IMR-90 (cell line): ENCODE measurements around the gene IER3. TPM values are rescaled to one million over a fixed set of nuclear protein-coding genes. Genes with fewer than 3 reads are reported as not detected.

Experiments used
- ATAC-seq: fragments of 200-7000 bp; cut with Tn5 transposase; 2 replicates; pipeline ENCODE4 v1.9.1; 2020; ENCODE audit warnings: low read depth, mild to moderate bottlenecking, moderate library complexity
- BruUV-seq: library from RNA; stranded (reverse); fragments of 400-500 nt; replicated peaks from 2 replicates; lab custom pipeline; 2021; lab: Mats Ljungman, UMichigan
- CTCF ChIA-PET: fragments of 300-600 bp; formaldehyde crosslinking; extraction: SDS; loops from one replicate; lab custom pipeline; 2021; ENCODE audit warnings: antibody characterized with exemption; lab: Yijun Ruan, JAX
- POLR2A ChIA-PET: fragments of 300-600 bp; sonication (Branson Sonifier 250); formaldehyde crosslinking; loops from one replicate; lab custom pipeline; 2022; ENCODE audit warnings: antibody characterized with exemption; ENCODE audit not compliant: unreplicated experiment; lab: Charles Lee
- DNase-seq: peaks from one replicate; pipeline ENCODE4 v3.0.0; 2013
- H2AFZ ChIP-seq: replicated peaks from 2 replicates; pipeline ENCODE3; 2013; ENCODE audit warnings: low read length, mild to moderate bottlenecking; ENCODE audit not compliant: poor library complexity
- H2AK5ac ChIP-seq: 2 replicates; pipeline ENCODE4 v1.6.1; 2013; ENCODE audit warnings: low read depth, low read length, inconsistent platforms
- H2AK9ac ChIP-seq: replicated peaks from 2 replicates; pipeline ENCODE3; 2013; ENCODE audit warnings: mild to moderate bottlenecking, low read depth, low read length, moderate library complexity; ENCODE audit not compliant: poor library complexity
- H2BK120ac ChIP-seq: 2 replicates; pipeline ENCODE4 v1.6.1; 2013; ENCODE audit warnings: low read depth, low read length, inconsistent platforms
- H2BK15ac ChIP-seq: 3 replicates; pipeline ENCODE4 v1.6.1; 2013; ENCODE audit warnings: low read depth, low read length, inconsistent platforms
- H2BK20ac ChIP-seq: 2 replicates; pipeline ENCODE4 v1.6.1; 2013; ENCODE audit warnings: low read depth, mild to moderate bottlenecking, inconsistent platforms, low read length, moderate library complexity
- H2BK5ac ChIP-seq: 2 replicates; pipeline ENCODE4 v1.6.1; 2013; ENCODE audit warnings: mild to moderate bottlenecking, low read depth, low read length, inconsistent platforms; ENCODE audit not compliant: poor library complexity, severe bottlenecking
- H3K14ac ChIP-seq: replicated peaks from 2 replicates; pipeline ENCODE4 v1.6.1; 2013; ENCODE audit warnings: low read depth, low read length, inconsistent platforms
- H3K18ac ChIP-seq: 2 replicates; pipeline ENCODE4 v1.6.1; 2013; ENCODE audit warnings: low read depth, low read length, control low read depth
- H3K23ac ChIP-seq: 2 replicates; pipeline ENCODE4 v1.6.1; 2013; ENCODE audit warnings: low read depth, low read length, inconsistent platforms
- H3K27ac ChIP-seq: 2 replicates; pipeline ENCODE4 v1.5.1; 2013; ENCODE audit warnings: mild to moderate bottlenecking, control low read depth, low read length; ENCODE audit not compliant: insufficient read depth
- H3K27me3 ChIP-seq: 2 replicates; pipeline ENCODE4 v1.6.1; 2013; ENCODE audit warnings: low read length; ENCODE audit not compliant: control insufficient read depth, insufficient read depth
- H3K36me3 ChIP-seq: 2 replicates; pipeline ENCODE4 v1.6.1; 2013; ENCODE audit warnings: low read length, mixed read lengths; ENCODE audit not compliant: control insufficient read depth, insufficient read depth
- H3K4ac ChIP-seq: 2 replicates; pipeline ENCODE4 v1.6.1; 2013; ENCODE audit warnings: low read depth, low read length, inconsistent platforms
- H3K4me1 ChIP-seq: 2 replicates; pipeline ENCODE4 v1.6.1; 2013; ENCODE audit warnings: low read length, mixed read lengths; ENCODE audit not compliant: control insufficient read depth, insufficient read depth
- H3K4me2 ChIP-seq: 2 replicates; pipeline ENCODE4 v1.6.1; 2013; ENCODE audit warnings: low read depth, mild to moderate bottlenecking, control low read depth, low read length, moderate library complexity
- H3K4me3 ChIP-seq: 2 replicates; pipeline ENCODE4 v1.5.1; 2013; ENCODE audit warnings: low read depth, mild to moderate bottlenecking, control low read depth, low read length, moderate library complexity; ENCODE audit not compliant: insufficient read depth
- H3K56ac ChIP-seq: 2 replicates; pipeline ENCODE4 v1.6.1; 2013; ENCODE audit warnings: low read length, inconsistent platforms; ENCODE audit not compliant: insufficient read depth; ENCODE audit errors: extremely low read depth
- H3K79me1 ChIP-seq, 2 experiments: 2 replicates each; pipeline ENCODE4 v1.6.1; 2013; ENCODE audit warnings: low read length in 2 of 2, inconsistent platforms in 1 of 2, low read depth in 1 of 2
- H3K9ac ChIP-seq: 2 replicates; pipeline ENCODE4 v1.6.1; 2013; ENCODE audit warnings: low read depth, low read length, control low read depth
- H3K9me1 ChIP-seq: 2 replicates; pipeline ENCODE4 v1.6.1; 2013; ENCODE audit warnings: low read length, inconsistent platforms; ENCODE audit not compliant: insufficient read depth
- H3K9me3 ChIP-seq: 2 replicates; pipeline ENCODE4 v1.6.1; 2013; ENCODE audit warnings: low read length; ENCODE audit not compliant: control insufficient read depth, insufficient read depth
- H4K20me1 ChIP-seq: 2 replicates; pipeline ENCODE4 v1.6.1; 2013; ENCODE audit warnings: low read length, inconsistent platforms; ENCODE audit not compliant: insufficient read depth
- H4K5ac ChIP-seq: 2 replicates; pipeline ENCODE4 v1.6.1; 2013; ENCODE audit warnings: mild to moderate bottlenecking, low read depth, low read length, control low read depth
- H4K8ac ChIP-seq, 2 experiments: 2 replicates each; pipeline ENCODE4 v1.6.1; 2013; ENCODE audit warnings: low read depth in 2 of 2, low read length in 2 of 2, control low read depth in 1 of 2, inconsistent platforms in 1 of 2
- H4K91ac ChIP-seq: 2 replicates; pipeline ENCODE4 v1.6.1; 2013; ENCODE audit warnings: low read depth, low read length, inconsistent platforms; ENCODE audit not compliant: insufficient read depth
- BHLHE40 ChIP-seq: fragments of 150-350 bp; IDR thresholded peaks from 2 replicates; pipeline ENCODE4 v1.6.1; 2016; ENCODE audit warnings: mild to moderate bottlenecking, low read depth, low read length
- CEBPB ChIP-seq: IDR thresholded peaks from 2 replicates; pipeline ENCODE4 v1.6.1; 2012; ENCODE audit warnings: low read depth, low read length, improper control_type of control experiment
- CHD1 ChIP-seq: IDR thresholded peaks from 2 replicates; pipeline ENCODE4 v1.6.1; 2012; ENCODE audit warnings: low read depth, low read length, improper control_type of control experiment
- CTCF ChIP-seq: conservative IDR thresholded peaks from 2 replicates; pipeline ENCODE4 v1.5.1; 2012; ENCODE audit warnings: mild to moderate bottlenecking, low read depth, low read length, improper control_type of control experiment
- ELK1 ChIP-seq: fragments of 150-350 bp; IDR thresholded peaks from 2 replicates; pipeline ENCODE4 v1.6.1; 2016; ENCODE audit warnings: low read depth, mild to moderate bottlenecking, low read length, moderate library complexity, borderline replicate concordance
- MAFK ChIP-seq: IDR thresholded peaks from 2 replicates; pipeline ENCODE4 v1.6.1; 2012; ENCODE audit warnings: low read depth, low read length, improper control_type of control experiment
- MAZ ChIP-seq: IDR thresholded peaks from 2 replicates; pipeline ENCODE4 v1.6.1; 2012; ENCODE audit warnings: low read depth, mild to moderate bottlenecking, low read length, improper control_type of control experiment, moderate library complexity, borderline replicate concordance
- MXI1 ChIP-seq: IDR thresholded peaks from 2 replicates; pipeline ENCODE4 v1.6.1; 2012; ENCODE audit warnings: low read depth, mild to moderate bottlenecking, low read length, moderate library complexity, borderline replicate concordance
- POLR2A ChIP-seq: IDR thresholded peaks from 2 replicates; pipeline ENCODE4 v1.6.1; 2012; ENCODE audit warnings: mild to moderate bottlenecking, low read depth, low read length
- RAD21 ChIP-seq: IDR thresholded peaks from 2 replicates; pipeline ENCODE4 v1.6.1; 2012; ENCODE audit warnings: low read length, improper control_type of control experiment
- RCOR1 ChIP-seq: IDR thresholded peaks from 2 replicates; pipeline ENCODE4 v1.6.1; 2012; ENCODE audit warnings: mild to moderate bottlenecking, low read length, improper control_type of control experiment; ENCODE audit not compliant: insufficient replicate concordance
- RFX5 ChIP-seq: IDR thresholded peaks from 2 replicates; pipeline ENCODE4 v1.8.0; 2012; ENCODE audit warnings: low read depth, mild to moderate bottlenecking, low read length, moderate library complexity
- SMC3 ChIP-seq: fragments of 150-350 bp; IDR thresholded peaks from 2 replicates; pipeline ENCODE4 v1.6.1; 2016; ENCODE audit warnings: low read depth, mild to moderate bottlenecking, antibody characterized with exemption, low read length, moderate library complexity
- dilution Hi-C: fragments of 300-500 bp; cut with HindIII; formaldehyde crosslinking; loops from one replicate; pipeline ENCODE4 v1.14.3; 2018; ENCODE audit warnings: low sequenced_read_pairs; ENCODE audit not compliant: unreplicated experiment
- in situ Hi-C: fragments of 300-500 bp; cut with MboI; formaldehyde crosslinking; loops from 3 replicates; pipeline ENCODE4 v1.14.3; 2019; ENCODE audit warnings: low sequenced_read_pairs, inconsistent platforms, mixed read lengths
- intact Hi-C: fragments of 100-400 bp; cut with micrococcal nuclease; formaldehyde crosslinking; loops from 2 replicates; pipeline ENCODE4 v1.10.0; 2022
- polyA plus RNA-seq, 3 experiments: library from polyadenylated mRNA; depleted of rRNA; stranded (reverse); fragments of >200 nt; gene quantifications; 2 replicates each; pipeline ENCODE4 v1.2.3, GENCODE V29; 2012; ENCODE audit warnings: low replicate concordance in 1 of 3
- total RNA-seq: library from RNA; depleted of rRNA; stranded (reverse); fragments of >200 nt; gene quantifications from 2 replicates; pipeline ENCODE4 v1.2.3, GENCODE V29; 2012

Gene IER3
- total and polyA plus RNA-seq, 2 of the 4 experiments (the other 2 are of a cell fraction), result 38.4 to 159 TPM

- in situ Hi-C loops (no loop called here), intact Hi-C loops (no loop called here), dilution Hi-C loops (no loop called here)
- H3K36me3 ChIP-seq, result no peaks in the 10 kb centered on the region
- peak overlapping the region; percentile 61 for H2AK5ac ChIP-seq
- peak overlapping the region; percentile 53; the same call in 1 of the 3 replicates for H2BK15ac ChIP-seq
- H2AK9ac ChIP-seq, result no peak overlapping the region
- DNase-seq (no peak), ATAC-seq (no peak)
- peaks cover 13 to 40% of the 10 kb centered on the region in 2 experiments for H3K79me1 ChIP-seq
- H4K5ac ChIP-seq, result no peak overlapping the region
- no TSS peak for BruUV-seq
- no peaks in the 10 kb centered on the region for H4K20me1 ChIP-seq
- peak overlapping the region; percentile 34; the same call in 1 of the 2 replicates for H3K27ac ChIP-seq
- no peak overlapping the region for H3K4me3 ChIP-seq
- no peak overlapping the region for H4K91ac ChIP-seq
- no peak for TF ChIP-seq MAZ
- no peak for TF ChIP-seq CTCF
- TF ChIP-seq RCOR1, result no peak
- no peak for TF ChIP-seq SMC3
- TF ChIP-seq CEBPB, result no peak
- TF ChIP-seq ELK1, result no peak
- TF ChIP-seq CHD1, result no peak
- no peak for TF ChIP-seq RAD21
- no peak for TF ChIP-seq MAFK
- TF ChIP-seq RFX5, result no peak
- no peak for TF ChIP-seq POLR2A
- TF ChIP-seq BHLHE40, result no peak
- no peak for TF ChIP-seq MXI1
- peaks cover 35% of the 10 kb centered on the region for H3K4me1 ChIP-seq
- H2AFZ ChIP-seq, result no peak overlapping the region
- H3K14ac ChIP-seq, result 0 out of 2 replicates have a peak overlapping the region, but pooled peaks have one; percentile 7
- peak overlapping the region; percentile 19; the same call in 1 of the 2 replicates for H2BK20ac ChIP-seq
- H3K9ac ChIP-seq, result peak overlapping the region; percentile 20; the same call in 1 of the 2 replicates
- peak overlapping the region; percentile 61; the same call in 1 of the 2 replicates for H3K4ac ChIP-seq
- ChIA-PET POLR2A (no interaction called here), CTCF (no interaction called here)
- no peak overlapping the region for H3K56ac ChIP-seq
- no peak overlapping the region for H3K4me2 ChIP-seq
- peaks cover 24% of the 10 kb centered on the region for H3K9me1 ChIP-seq
- no peak overlapping the region for H3K23ac ChIP-seq
- no peaks in the 10 kb centered on the region for H3K9me3 ChIP-seq
- no peaks in the 10 kb centered on the region for H3K27me3 ChIP-seq
- peak overlapping the region in 1 of 2 experiments; percentile 37; a peak in 2 of 4 replicates for H4K8ac ChIP-seq
- peak overlapping the region; percentile 35 for H2BK5ac ChIP-seq
- peak overlapping the region; percentile 54; the same call in 1 of the 2 replicates for H3K18ac ChIP-seq
- H2BK120ac ChIP-seq, result peak overlapping the region; percentile 97
Measured at GRCh38 chr6:30750379-30750668, 6.0 kb upstream of the IER3 start.
